ENCODE results near the gene ZNF581.

DNA sequence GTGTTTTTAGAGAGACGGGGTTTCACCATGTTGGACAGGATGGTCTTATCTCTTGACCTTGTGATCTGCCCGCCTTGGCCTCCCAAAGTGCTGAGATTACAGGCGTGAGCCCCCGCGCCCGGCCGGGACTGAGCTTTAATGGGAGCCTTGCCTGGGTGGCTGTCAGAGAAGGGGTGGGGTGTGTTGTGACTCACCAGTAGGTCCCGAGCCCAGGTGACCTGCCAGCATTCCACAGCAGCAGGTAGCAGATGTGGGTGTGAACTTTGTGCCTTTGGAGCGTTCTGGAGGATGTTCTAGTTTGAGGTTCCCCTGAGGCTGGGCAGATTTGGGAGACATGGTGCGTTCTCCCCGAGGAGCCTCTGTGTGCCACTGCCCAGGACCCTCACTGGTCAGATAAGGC lies 24.5 kb downstream of the ZNF581 start:
- TF ChIP-seq POLR2A (IDR thresholded peaks at IDR 0.05), result no peak
- TF ChIP-seq, protein P1, sequence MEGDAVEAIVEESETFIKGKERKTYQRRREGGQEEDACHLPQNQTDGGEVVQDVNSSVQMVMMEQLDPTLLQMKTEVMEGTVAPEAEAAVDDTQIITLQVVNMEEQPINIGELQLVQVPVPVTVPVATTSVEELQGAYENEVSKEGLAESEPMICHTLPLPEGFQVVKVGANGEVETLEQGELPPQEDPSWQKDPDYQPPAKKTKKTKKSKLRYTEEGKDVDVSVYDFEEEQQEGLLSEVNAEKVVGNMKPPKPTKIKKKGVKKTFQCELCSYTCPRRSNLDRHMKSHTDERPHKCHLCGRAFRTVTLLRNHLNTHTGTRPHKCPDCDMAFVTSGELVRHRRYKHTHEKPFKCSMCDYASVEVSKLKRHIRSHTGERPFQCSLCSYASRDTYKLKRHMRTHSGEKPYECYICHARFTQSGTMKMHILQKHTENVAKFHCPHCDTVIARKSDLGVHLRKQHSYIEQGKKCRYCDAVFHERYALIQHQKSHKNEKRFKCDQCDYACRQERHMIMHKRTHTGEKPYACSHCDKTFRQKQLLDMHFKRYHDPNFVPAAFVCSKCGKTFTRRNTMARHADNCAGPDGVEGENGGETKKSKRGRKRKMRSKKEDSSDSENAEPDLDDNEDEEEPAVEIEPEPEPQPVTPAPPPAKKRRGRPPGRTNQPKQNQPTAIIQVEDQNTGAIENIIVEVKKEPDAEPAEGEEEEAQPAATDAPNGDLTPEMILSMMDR (IDR thresholded peaks at IDR 0.05), result no peak

All from suprapubic skin (tissue), 3 donors.